Forelimb muscle (tissue), 1 donor: ENCODE data around the gene SOX5. TPM values are rescaled to one million over a fixed set of nuclear protein-coding genes. Genes with fewer than 3 reads are reported as not detected.

ENCODE experiments used
- DNase-seq: peaks from one replicate; pipeline ENCODE4 v3.0.0-alpha.2; 2013; ENCODE audit warnings: low read depth
- polyA plus RNA-seq: library from polyadenylated mRNA; unstranded; fragments of 120-200 nt; gene quantifications from one replicate; pipeline ENCODE4 v1.2.1, GENCODE V29; 2013; ENCODE audit not compliant: insufficient read length

SOX5 gene
- polyA plus RNA-seq, 1 donor: 1.5 TPM

DNA sequence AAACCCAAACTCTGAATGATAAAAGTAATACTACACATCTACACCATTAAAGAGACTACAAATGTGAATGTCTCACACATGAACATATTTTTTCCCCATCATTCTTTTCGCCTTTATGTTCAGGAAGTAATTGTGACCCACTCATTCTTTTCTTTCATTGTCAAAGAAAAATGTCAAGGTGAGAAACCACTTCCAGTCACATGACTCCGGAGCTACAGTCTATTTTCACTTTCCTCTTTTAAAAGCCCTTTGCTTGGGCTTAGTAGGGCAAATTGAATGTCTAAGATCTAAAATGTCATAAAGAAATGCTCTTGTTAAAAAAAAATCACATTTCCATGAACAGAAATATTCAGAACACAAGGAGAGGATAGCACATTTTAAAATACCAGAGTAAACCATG is 461.3 kb downstream of the SOX5 start:
- no peak for DNase-seq

DNA sequence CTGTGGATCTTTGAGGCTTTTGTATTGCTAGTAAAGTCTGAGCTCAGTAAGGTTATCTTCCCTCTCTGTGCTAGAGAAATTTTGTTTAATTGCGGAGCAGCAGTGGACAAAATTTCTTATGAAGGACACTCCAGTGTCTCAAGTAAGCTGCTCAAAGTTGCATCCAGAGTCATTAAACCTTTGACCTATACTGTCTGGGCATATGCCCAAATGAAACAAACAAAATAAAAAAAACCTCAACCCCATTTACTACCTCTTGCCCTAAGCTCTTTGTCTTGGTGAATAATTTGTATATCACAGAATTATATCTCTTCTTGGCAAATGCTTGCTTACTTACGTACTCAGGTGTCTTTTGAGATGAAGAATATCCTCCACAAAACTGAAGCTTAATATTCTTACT is 465.2 kb downstream of the SOX5 start:
- DNase-seq: no peak

DNA sequence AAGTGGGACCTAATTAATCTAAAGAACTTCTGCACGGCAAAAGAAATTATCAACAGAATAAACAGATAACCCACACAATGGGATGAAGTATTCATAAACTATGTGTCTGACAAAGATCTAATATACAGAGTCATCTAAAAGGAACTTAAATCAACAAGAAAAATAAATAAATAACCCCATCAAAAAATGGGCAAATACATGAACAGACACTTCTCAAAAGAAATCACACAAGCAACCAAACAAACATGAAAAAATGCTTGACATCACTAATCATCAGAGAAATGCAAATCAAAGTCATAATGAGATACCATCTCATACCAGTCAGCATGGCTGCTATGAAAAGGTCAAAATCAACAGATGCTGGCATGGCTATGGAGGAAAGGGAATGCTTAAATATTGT is 466.9 kb downstream of the SOX5 start:
- DNase-seq: no peak
